ENCODE measurements around the gene RAB26. TPM values are rescaled to one million over a fixed set of nuclear protein-coding genes. Genes with fewer than 3 reads are reported as not detected.
"Not testable (repeated sequence)": the region's sequence is repeated elsewhere in the genome, so short reads cannot be mapped to it uniquely, and the experiment has no call there.

The RAB26 gene
- total RNA-seq, 1 donor from 2014 or later, result not detected

- not testable (repeated sequence) for DNase-seq
These were observed 31.1 kb upstream of the RAB26 start for GRCh38 chr16:2117341-2117740.

DNA sequence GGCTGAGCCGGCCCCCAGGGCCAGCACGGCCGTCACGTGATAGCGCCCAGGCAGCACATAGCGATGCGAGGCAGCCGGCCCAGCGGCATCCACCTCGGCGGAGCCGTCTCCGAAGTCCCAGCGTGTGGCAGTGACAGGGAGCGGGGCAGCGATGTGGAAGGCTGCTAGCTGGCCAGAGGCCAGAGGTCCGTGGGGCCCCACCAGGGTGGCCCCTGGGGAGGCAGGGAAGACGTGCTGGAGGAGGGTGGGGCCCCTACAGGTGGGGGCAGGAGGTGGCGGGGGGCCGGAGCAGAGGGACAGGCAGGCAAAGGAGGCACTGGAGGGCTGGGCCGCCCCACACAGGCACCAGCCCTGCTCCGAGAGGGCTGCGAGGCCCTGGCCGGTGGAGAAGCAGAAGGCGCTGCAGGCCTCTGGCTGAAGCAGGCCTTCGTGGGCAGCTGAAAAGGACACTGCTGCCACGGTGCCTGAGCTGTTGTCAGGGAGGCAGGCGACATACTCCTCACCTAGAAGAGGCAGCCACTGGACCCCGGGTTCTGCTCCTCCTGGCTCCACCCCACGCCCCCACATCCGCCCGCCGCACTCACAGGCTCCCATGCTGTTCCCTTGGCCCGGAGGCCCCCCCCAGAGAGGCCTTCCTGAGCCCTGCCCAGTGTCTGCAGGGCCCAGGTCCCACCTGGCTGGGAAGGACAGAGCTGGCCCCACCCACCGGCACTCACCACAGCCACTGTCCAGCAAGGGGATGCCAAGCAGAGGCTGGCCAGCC is 30.3 kb upstream of the RAB26 start:
- not testable (repeated sequence) for DNase-seq

GRCh38 chr16:2121325-2121724 is 27.1 kb upstream of the RAB26 start:
- DNase-seq, result peak; percentile 69

DNA sequence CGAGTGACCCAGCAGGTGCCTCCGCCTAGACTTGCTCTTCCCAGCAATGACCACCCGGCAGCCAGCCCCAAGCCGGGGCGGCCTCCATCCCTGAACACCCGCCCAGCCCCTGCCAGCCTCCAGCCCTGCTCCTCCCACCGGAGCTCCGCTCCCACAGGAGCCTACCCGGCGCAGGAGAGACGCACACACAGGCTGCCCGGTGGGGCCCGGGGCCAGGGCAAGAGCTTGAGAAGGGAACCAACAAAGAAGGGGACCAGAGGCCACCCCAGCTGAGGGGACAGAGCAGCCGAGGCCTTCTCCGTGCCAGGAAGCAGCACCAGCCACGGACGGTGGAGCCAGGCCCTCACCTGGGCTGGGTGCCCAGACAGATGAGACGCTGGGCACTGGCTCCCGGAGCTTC is 26.6 kb upstream of the RAB26 start:
- DNase-seq, result no peak

DNA sequence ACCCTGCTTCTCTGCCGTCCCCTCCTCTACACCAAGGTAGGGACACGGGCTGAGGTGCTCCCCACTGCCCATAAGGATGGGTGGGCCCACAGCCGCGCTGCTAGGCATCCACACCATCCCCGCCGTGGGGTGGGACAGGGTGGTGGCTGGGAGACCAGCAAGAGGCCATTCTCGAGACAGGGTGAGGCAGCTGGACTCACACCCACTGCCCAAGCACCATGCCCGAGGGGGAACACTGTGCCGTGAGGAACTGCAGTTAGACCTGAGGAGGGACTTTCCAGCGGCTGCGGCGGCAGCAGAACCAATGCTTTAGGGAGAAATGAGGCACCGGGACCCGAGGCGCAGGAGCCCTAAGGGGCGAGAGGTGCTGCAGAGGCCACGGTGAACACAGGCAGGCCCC is 26.0 kb upstream of the RAB26 start:
- DNase-seq, result no peak

GRCh38 chr16:2122934-2123683 is 25.3 kb upstream of the RAB26 start:
- DNase-seq, result not testable (repeated sequence)

DNA sequence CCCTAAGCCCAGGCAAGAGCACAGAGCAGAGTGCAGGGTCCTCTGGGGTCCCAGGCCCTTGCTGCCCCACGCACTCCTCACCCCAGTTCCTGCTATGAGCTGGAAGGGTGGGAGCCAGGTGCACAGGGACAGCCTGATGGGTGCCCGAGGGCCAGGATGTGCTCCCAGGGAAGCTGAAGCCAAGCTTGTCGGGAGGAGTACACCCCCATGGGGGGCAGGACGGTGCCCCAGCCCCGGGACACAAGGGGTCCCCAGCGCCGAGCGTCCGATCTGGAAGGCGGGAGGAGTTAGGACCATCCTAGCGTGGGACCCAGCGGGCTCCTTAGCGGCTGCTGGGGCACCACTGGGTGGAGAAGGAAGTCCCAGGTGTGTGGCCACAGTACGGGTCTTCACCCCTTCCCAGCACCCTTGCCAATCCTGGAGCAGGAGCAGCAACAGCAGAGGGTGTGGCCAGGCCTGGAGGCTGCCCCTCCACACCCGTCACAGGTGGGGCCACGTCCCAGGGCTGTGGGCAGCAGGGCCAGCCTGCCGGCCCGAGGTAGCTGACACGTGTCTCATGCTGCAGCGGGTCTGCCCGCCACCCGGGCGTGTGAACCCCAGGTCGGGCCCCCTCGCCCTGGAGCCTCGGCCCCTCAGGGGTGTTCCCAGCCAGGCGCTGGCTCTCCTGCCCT is 24.6 kb upstream of the RAB26 start:
- not testable (repeated sequence) for DNase-seq

GRCh38 chr16:2124377-2124693 is 24.1 kb upstream of the RAB26 start:
- not testable (repeated sequence) for DNase-seq

DNA sequence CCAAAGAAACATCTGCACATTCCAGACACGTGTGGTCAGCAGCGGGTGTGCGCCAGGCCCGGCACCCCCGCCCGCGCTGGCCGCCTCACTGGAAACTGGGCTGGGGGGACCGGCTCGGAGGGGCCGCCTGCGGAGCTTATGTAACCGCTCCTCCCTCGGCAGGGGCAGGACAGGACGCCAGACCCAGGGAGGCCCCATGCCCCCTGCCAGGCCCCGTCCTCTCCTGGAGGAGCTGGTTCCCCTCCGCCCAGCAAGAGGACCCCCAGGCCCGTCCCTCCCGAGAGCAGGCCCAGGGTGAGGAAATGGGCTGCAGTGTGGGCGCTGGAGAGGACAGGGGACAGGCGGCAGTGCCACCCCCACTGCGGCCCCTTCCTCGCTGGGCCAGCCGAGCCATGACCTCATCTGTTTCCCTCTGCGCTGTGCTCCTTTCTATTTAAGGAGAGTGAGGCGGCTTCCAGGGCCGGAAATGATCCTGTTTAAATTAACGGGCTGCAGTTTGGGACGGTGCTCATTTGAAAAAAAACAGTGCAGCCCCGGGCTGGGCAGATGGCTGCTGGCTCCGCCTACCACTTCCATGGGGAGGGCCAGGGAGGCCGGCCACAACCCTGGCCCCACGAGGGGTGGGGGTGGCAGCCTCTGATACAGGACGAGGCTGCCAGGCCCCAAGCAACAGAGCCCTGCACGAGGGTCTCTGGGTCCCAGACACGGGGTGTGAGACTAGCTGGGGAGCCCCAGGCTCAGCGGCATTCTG is 23.6 kb upstream of the RAB26 start:
- peak; percentile 91 for DNase-seq

GRCh38 chr16:2125609-2126008 is 22.8 kb upstream of the RAB26 start:
- DNase-seq, result not testable (repeated sequence)

- DNase-seq, result peak; percentile 78
These were observed 22.2 kb upstream of the RAB26 start for GRCh38 chr16:2126161-2126743.

DNA sequence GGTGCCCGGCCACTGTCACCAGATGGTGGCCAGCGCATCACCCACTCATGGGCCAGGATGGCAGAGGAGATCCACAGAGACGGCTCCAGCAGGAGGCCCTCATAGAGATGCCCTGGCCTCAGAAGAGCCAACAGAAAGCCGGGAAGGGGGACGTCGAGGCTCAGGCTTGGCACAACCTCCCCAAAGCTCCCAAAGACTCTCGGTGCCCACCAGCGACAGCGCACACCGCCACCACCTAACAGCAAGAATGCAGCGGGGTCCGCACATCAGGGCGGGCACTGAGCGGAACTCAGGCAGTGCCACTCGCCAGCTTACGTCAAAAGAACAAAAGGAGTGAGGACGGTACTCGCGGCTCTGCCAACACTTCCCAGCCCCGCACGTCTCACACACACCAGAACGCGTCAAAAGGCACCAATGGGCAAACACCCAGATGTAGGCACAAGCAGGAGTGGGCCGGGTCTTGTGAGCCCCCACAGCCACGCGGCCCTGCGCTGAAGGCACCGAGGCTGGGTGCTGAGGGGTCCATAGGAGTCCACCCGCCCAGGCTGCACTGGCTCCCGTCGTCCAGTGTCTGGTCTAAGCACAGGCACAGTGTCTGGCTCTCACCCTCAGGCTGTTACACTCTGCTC is 21.4 kb upstream of the RAB26 start:
- DNase-seq, result not testable (repeated sequence)

GRCh38 chr16:2127630-2128280 is 20.7 kb upstream of the RAB26 start:
- peak; percentile 59 for DNase-seq

DNA sequence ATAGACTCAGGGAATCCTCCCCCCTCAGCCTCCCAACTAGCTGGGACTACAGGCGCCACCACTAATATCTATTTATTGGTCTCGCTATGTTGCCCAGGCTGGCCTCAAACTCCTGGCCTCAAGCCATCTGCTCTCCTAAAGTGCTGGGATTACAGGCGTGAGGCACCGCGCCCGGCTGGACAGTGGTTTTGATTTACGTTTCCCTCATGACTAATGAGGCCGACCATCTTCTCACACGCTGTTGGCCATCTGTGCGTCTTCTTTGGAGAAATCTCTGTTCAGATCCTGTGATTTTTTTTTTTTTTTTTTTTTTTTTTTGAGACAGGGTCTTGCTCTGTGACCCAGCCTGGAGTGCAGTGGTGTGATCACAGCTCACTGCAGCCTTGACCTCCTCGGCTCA is 19.2 kb upstream of the RAB26 start:
- not testable (repeated sequence) for DNase-seq

GRCh38 chr16:2129890-2130447 is 18.5 kb upstream of the RAB26 start:
- not testable (repeated sequence) for DNase-seq

- not testable (repeated sequence) for DNase-seq
These were observed 14.6 kb upstream of the RAB26 start for GRCh38 chr16:2133797-2134196.

GRCh38 chr16:2135071-2135470 is 13.4 kb upstream of the RAB26 start:
- not testable (repeated sequence) for DNase-seq

GRCh38 chr16:2135770-2136490 is 12.5 kb upstream of the RAB26 start, which contains the start of gene PKD1:
Gene PKD1, minus strand, starts transcription at chr16:2135898. Its CDS starts 209 bp downstream, at chr16:2135689.
- peak; percentile 95 for DNase-seq

DNA sequence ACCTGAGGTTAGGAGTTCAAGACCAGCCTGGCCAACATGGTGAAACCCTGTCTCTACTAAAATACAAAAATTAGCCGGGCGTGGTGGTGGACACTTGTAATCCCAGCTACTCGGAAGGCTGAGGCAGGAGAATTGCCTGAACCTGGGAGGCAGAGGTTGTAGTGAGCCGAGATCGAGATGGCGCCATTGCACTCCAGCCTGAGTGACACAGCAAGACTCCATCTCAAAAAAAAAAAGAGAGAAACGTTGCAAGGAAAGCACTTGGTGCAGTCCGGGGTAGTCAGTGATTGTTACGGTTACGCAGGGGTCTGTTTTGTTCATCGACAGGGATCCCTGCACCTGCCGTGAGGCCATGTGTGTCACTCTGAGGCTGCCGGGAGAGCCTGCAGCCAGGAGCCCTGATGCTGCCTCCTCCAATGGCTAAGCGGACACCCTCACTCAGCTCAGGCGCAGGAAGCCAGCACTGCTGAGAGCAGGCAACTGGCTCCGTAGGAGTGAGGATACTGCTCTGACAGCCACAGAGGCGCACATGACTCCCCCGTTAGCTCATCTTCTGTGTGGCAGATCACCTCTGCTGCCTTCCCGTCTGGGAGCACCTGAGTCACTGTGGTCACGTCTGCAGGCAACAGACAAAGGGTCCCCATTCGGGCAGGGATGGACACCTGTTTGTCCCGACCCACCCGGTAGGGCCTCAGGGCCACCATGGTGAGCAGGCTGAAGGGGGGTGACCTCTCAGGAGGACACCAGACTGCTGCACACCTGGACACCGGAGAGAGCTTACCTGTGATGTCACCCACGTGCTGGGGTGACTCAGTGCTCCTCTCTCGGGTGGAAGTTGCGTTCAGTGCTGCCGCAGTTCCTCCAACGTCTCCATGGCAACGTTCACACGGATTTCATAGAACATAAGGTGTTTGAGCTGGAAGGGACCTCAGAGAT is 5.2 kb upstream of the RAB26 start:
- no peak for DNase-seq
